HG03196 (cell line): Measurements from ENCODE around the gene SLC39A13.

Experiments
- ATAC-seq: cut with Tn5 transposase; IDR thresholded peaks from one replicate; pipeline ENCODE4 v1.9.1; 2021; ENCODE audit not compliant: unreplicated experiment

SLC39A13 gene

DNA sequence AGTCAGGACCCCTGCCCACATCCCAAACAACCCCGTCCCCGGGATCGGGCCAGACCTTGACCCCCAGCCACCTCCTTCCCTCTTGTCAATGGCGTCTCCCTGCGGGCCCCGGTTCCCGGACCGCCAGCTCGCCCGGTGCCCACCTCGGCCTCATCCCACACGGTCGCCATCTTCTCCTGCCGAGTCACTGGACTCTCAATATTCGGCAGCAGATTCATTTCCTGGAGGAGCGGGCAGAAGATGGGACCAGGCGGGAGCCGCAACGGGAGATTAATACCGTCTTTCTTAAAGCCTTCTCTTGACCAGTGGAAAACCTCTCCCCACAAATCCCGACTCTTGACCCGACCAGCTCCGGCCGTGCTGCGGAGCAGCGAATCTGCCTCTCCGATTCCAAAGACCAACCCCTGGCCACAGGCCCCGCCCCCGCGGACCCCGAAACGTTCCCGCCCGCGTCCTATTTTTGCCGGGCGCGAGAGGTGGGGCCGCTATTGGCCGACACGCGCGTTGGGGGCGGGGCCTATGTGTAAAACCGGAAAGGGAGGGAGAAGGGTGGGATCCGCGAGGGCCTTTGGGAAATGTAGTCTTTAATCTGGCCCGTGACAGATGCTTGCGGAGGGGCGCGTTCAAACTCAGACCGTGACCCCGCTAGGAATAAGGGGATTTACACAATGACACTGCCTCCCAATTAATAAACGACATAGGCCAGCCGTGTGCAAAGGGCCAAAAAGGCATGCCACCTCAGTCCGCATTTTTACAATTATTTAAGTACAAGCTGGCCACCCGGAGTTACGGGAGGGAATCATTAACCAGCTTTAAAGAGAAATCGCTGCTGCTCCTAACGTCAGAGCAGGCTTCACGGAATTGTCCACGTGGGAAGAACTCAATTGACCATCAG, 17.9 kb downstream of the SLC39A13 start, which contains the start of gene PSMC3:
PSMC3 (minus strand) TSS at position 378 of the 895 bp plus-strand sequence; CDS start at position 218, 160 bp downstream.
- ATAC-seq: peak; percentile 94

DNA sequence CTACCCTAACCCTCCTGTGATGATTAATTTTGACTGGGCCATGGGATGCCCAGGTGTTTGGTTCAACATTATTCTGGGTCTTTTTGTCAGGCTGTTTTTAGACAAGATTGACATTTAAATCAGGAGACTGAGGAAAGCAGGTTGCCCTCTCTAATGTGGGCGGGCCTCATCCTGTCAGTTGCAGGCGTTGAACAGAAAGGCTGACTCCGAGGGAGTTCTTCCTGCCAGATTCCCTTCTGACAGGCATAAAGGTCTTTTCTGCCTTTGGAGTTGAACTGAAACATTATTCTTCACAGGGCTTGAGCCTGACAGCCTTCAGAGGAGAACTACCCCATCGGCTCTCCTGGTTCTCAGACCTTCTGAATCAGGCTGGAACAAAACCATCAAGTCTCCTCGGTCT, 22.1 kb downstream of the SLC39A13 start:
- ATAC-seq: no peak

DNA sequence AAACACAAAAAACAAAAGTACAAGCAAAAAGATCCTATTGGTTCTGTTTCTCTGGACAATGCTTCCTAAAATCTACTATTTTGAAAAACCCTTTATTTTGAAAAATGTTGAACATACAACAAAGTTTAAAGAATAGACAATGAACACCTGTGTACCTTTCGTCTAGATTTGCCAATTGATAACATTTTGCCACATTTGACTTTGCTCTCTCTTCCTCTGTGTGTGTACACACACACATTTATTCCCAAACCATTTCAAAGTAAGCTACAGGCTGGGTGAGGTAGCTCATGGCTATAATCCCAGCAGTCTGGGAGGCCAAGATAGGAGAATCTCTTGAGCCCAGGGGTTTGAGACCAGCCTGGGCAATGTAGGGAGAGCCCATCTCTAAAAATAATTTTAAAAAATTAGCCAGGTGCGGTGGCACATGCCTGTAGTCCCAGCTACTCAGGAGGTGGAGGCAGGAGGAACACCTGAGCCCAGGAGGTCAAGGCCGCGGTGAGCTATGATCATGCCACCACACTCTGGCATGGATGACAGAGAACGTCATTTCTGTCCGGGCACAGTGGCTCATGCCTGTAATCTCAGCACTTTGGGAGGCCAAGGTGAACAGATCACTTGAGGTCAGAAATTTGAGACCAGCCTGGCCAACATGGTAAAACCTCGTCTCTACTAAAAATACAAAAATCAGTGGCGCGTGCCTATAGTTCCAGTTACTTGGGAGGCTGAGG, 23.1 kb downstream of the SLC39A13 start:
- ATAC-seq: no peak

DNA sequence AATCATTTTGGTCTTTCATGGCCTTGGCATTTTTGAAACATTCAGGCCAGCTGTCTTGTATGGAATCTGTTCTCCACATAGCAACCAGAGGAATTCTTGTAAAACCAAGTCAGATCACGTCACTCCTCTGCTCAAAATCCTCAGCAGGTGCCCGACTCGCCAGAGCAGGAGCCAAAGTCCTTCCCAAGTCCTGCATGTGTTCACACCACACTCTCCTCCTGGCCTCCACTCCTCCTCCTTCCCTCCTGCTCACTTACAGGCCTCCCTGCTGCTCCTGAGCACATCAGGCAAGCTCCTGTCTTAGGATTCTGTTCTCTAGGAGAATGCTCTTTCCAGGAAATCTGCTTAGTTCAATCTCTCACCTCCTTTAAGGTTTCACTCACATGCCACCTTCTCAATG, 24.8 kb downstream of the SLC39A13 start:
- ATAC-seq: no peak

DNA sequence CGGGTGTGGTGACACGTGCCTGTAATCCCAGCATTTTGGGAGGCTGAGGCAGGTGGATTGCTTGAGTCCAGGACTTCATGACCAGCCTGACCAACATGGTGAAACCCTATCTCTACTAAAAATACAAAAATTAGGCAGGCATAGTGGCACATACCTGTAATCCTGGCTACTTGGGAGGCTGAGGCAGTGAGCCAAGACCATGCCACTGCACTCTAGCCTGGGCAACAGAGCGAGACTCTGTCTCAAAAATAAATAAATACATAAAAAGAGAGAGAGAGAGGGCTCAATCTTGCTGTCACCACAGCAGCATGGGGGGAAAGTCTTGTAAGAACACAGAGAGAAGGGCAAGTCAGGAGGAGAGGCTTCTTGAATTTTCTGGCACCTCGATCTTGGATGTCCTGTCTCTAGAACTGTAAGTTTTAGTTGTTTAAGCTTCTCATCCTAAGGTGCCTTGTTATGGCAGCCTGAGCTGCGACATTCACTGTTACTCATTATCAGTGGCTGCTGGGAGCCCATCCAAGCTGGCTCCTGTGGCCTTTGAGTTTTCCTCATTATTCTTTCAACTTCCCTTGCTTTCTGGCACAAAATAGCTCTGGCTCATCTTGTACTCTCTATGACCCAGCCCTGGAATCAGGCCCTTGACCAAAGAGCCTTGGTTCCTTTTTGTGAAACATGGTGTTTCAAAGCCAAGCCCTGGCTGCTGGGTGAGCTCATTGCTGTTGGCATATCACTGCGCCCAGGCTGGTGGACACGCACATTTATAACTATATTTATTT, 25.8 kb downstream of the SLC39A13 start:
- no peak for ATAC-seq

DNA sequence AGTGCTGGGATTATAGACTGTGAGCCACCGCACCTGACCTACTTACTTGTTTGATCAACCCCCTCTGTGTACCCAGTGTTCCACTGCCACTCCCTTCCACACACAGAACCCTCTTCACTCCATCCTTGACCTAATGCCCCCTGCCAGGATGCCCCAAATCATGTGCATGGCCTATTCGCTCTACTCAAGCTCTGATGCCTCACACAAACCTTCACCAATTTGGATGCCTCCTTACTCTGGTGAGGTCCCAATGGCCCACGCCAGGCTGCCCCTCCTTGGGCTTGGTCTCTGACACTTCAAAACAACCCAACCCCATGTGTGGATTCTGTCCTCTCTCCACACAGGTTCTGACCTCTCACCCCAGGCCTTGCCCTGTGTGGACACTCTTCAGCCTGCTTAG, 27.3 kb downstream of the SLC39A13 start:
- ATAC-seq: no peak

DNA sequence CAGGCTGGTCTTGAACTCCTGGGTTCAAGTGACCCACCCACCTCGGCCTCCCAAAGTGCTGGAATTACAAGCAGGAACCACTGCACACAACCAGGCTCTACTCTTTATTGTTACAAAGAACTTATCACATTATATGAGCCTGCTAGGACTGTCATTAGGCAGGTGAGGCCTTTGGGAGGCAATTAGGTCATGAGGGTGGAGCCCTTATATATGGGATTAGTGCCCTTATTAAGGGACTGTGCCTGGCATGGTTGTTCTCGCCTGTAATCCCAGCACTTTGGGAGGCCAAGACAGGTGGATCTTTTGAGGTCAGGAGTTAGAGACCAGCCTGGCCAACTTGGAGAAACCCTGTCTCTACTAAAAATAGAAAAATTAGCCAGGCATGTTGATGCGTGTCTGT, 28.3 kb downstream of the SLC39A13 start:
- no peak for ATAC-seq

DNA sequence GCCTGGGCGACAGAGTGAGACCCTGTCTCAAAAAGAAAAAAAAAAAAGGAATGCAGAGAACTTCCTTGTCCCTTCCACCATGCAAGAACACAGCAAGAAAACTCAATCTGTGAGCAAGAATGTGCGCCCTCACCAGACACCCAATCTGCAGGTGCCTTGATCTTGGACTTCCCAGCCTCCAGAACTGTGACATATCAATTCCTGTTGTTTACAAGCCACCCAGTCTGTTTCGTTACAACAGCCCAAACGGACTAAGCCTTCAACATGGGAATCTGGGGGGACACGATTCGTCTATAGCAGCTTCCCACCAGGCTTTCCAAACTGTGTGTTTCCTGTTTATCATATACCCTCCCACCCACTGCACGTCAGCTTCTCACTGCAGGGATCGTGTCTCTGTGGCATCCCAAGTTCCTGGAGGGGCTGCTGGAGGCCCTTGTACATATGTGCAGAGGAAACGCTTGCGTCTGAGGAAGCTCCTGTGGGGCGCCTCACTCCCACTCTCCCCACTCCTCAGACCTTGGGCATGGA, 28.9 kb downstream of the SLC39A13 start:
- no peak for ATAC-seq

DNA sequence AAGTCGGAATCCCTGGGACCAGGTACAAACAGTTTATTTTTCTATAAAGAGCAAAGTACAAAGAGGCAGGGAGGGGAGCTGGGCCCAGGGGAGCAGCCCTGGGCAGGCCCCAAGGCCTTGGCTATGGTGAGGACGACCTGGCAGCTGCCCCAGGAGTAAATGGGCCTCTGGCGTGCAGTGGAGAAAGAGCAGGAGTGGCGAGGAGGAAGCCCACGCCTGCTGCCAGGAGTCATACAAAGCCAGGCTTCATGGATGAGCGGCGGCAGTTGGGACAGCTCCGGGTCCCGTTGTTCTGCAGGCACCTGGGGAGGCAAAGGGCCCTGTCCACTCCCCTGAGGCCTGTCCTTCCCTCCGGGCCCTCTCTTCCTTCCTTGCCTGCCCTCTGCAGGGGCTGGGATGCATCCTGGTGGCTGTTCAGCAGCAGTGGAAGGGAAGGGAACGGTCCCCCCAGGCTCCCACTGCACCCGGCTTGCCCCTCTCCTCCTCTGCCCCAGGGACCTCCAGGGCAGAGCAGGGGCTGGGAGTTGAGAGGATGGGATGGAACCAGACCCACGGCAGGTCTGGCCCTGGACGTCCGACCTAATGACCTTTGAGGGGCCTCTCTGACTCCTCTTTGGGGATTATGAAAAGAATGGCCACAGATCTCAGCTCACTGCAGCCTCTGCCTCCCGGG, 29.5 kb downstream of the SLC39A13 start:
- no peak for ATAC-seq

DNA sequence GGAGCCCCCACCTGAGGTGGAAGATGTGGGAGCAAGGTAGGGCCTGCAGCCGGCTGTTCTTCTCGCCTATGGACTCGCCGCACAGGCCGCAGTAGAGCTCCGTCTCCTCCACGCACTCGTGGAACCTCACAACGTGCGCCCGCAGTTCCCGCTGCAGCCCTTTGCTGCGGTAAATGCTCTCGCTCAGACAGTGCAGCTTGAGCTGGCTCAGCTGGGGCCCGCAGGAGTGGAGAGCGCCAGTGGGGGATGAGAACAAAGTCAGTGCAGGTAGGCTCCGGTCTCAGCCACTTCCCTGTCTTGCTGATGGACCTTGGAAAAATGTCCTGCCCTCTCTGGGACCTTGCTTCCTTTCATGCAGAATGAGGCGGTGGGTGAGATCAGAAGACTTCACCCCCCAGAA, 30.3 kb downstream of the SLC39A13 start:
- ATAC-seq: no peak

DNA sequence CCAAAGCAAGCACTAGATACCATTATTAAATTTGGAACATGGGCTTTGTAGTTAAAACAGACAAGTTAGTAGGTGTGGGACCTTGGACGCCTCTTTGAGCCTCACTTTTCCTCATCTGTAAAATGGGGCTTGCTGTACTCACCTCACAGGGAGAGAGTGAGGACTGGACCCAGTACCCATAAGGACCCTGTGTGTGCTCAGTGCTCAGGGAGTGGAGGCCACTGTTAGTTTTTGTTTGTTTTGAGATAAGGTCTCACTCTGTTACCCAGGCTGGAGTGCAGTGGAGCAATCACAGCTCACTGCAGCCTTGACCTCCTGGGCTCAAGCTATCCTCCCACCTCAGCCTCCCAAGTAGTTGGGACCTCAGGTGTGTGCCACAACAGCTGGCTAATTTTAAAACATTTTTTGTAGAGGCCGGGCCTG, 31.7 kb downstream of the SLC39A13 start:
- no peak for ATAC-seq

DNA sequence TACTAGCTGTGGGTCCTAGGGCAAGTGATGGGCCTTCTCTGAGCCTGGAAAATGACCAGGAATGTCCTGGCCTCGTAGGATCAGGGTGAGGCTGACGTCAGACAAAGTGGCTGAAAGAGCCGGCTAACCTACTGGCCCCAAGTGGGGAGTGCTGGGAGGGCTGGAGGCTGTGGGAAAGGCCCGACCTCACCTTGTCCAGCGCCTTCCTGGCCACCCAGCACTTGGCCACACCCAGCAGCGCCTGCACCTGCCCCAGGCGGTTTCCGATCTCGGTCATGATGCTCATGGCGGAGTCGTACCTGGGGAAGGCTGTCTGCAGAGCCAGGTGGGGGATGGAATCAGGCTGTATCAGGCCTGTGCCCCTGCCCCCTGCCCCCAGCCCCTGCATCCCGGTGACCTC, 33.0 kb downstream of the SLC39A13 start:
- ATAC-seq: no peak

DNA sequence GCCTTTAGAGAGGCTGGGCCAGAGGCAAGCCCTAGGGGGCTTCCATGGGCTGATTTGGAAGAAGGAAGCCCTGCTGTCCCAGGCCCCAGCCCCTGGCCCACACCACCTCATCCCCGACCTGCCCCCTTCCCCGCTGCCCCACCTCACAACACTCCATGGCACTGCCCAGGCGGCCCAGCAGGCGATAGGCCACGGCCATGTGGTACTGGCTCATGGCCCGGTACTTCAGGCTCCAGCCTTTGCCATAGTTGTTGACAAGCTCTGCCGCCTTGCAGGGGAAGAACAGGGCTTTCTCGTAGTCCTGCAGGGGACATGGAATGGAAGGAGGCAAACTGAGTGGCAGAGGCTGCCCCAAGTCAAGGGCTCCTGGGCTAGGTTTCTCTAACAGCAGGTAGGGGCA, 34.1 kb downstream of the SLC39A13 start:
- no peak for ATAC-seq

DNA sequence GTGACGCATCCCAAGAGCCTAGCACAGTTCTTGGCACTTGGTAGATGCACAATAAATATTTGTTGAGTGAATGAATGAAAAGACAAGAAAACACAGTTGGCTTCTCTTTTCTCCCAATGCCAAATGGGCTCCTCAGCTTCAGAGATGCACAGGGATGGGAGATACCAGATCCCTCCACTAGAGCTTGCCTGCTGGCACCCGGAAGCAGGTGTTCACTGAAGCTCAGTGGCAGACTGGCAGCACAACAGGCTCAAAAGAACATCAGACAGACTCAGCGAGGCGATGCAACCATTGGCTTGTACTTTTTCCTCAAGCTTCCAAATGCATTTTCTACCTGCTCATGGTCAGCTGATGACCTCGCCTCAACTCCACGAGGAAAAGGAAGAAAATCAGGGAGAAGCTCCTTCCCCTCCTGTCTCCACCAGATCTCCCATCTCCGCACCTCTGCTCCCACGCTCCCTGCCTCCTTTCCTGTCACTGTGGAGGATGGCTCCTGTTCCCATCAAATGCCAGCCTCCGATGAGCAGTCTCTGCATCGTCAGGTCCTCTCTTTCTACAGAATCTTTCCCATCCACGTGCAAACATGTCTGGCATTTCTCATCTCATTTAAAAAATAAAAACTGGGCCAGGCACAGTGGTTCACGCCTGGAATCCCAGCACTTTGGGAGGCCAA, 34.8 kb downstream of the SLC39A13 start:
- ATAC-seq: no peak

DNA sequence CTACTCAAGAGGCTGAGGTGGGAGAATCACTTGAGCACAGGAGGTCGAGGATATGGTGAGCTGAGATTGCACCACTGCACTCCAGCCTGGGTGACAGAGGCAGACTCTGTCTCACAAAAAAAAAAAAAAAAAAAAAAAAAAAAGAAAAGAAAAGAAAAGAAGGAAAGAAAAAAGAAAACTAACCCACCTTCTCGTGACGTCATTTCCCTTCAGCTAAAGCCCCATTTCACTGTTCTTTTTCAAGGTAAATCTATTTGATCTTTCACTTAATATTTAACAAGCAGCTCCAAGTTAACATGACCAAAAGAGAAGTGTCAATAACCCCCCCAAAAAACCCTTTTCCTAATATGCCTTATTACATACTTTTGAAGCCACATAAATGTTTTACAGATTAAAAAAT, 35.4 kb downstream of the SLC39A13 start:
- no peak for ATAC-seq

DNA sequence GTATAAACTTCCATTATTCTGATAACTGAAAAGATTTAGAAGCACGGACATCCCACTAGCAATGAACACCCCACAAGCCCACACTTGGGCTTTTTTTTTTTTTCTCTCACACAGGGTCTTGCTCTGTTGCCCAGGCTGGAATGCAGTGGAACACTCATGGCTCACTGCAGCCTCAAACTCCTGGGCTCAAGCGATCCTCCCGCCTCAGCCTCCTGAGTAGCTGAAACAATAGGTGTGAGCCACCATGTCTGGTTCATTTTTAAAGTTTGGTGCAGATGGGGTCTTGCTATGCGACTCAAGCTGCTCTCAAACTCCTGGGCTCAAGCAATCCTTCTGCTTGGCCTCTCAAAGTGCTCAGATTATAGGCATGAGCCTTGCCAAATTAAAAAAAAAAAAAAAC, 37.5 kb downstream of the SLC39A13 start:
- ATAC-seq: no peak

DNA sequence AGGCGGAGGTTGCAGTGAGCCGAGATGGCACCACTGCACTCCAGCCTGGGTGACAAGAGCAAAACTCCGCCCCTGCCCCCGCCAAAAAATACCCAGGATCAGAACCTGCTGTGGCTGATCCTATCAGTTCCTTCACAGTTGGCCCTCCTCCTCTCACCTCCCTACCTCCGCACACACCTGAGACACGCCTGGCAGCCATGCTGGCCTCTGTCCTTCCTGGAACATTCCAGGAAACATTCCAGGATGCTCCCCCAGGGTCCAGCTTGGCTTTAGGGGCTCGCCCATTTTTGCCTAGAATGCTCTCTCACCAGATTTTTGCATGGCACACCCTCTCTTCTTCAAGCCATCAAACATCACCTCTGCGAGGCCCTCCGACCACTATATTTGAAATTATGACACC, 38.4 kb downstream of the SLC39A13 start:
- ATAC-seq: no peak

DNA sequence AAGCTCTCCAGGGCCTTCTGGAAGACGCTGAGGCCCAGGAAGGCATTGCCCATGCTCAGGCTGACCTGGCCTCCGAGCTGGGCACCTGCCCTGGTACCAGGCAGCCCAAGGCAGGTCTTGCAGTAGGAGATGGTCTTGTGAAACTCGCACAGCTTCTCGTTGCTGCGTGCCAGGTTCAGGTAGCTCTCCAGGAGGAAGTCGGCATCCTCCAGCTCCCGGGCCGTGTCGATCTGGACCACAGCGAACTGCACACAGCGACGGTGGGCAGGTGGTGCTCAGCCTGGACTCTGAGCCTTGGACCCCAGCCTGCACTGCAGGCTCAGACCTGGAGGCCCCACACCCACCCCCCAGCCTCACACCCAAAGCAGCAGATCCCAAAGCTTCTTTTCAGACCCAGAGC, 39.5 kb downstream of the SLC39A13 start:
- no peak for ATAC-seq

DNA sequence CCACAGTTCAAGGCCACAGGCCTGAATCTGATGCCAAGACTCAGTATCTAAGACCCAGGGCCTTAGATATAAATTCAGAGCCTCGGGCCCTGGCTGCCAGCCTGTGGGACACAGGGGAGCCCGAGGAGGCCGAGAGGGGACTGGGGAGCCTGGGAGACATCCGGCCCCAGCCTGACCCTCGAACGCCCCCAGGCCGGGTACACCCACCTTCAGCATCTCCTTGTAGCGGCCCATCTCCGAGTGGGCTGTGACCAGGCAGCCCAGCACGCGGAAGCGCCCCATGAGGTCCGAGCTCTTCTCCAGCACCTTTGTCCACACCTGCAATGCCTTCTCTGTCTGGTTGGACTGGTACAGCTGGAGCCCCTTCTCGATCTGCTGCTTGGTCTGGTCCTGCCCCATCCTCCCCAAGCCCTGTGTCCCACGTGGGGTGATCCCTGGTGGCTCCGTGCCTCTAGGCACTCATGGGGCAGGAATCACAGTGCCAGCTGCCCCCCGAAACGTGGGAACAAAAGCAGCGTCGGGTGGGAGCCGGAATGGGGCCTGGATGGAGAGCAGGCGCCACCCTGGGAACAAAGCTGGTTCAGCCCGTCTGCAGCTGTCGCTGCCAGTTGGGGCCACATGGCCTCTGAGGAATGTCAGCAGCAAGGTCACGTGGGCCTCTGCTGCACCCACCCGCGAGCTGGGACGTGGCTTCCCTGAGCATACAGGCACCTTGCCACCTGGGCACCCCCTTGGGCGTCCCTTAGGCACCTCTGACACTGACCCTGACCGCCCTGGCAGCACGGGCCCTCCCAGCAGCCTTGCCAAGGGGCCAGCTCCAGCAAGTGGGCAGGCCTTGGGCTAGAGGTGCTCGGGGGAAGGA, 40.4 kb downstream of the SLC39A13 start, which contains the start of gene RAPSN:
RAPSN (minus strand) TSS at position 571 of the 862 bp plus-strand sequence; CDS start at position 399, 172 bp downstream.
- ATAC-seq: no peak
